ENCODE measurements around the gene SLC35E2B.
"Not testable (repeated sequence)": the region's sequence is repeated elsewhere in the genome, so short reads cannot be mapped to it uniquely, and the experiment has no call there.

The SLC35E2B gene

GRCh38 chr1:1647567-1648241, 44.9 kb downstream of the SLC35E2B start:
- in situ Hi-C loops (cut with HindIII; ENCODE audit: low sequenced_read_pairs): not testable (repeated sequence)

GRCh38 chr1:1646326-1646725, 46.3 kb downstream of the SLC35E2B start:
- in situ Hi-C loops (cut with HindIII; ENCODE audit: low sequenced_read_pairs): not testable (repeated sequence)

DNA sequence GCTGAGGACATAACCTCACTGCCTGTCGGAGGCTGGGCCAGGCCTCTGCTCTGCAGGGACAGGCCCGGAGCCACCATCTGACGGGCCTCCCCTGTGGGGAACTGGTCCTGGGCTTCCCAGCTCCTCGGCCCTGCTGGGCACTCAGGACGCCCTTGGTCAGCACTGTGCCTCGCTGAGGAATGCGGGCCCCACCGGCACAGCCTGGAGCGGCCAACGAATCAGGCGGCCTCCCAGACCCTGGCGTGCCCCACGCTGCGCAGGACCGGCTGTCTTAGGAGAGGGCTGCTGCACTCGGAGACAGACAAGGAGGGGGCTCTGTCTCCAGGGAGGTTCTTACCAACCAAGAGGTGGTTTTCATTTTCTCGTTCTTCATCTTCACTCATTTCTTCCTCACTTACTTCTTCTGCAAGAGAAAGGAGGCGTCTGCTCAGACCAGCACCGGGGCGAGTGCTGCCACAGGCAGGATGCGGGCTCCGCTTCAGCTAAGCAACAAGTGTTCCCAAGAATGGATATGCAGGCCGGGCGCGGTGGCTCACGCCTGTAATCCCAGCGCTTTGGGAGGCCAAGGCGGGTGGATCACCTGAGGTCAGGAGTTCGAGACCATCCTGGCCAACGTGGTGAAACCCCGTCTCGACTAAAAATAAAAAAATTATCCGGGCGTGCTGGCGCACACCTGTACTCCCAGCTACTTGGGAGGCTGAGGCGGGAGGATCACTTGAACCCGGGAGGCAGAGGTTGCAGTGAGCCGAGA, 51.7 kb downstream of the SLC35E2B start:
- in situ Hi-C loops (cut with HindIII; ENCODE audit: low sequenced_read_pairs): not testable (repeated sequence)

DNA sequence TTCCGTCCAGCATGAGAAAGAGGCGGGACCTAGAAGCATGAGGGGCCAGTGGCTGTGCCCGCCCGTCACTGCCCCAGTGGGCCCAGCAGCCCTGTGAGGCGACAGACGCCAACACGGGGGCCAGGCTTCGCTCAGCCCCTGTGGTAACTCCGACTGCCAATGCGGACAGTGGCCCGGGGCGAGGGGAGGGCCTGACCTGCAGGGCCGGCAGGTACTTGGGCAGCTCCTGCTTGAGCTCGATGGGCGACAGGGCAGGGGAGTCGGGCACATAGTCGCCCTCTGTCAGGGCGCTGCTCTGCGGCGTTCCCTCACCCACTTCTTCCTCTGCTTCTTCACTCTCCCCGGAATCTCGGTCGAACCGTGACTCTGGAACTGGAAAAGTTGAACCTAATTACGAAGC, 52.5 kb downstream of the SLC35E2B start:
- in situ Hi-C loops (cut with HindIII; ENCODE audit: low sequenced_read_pairs): not testable (repeated sequence)

DNA sequence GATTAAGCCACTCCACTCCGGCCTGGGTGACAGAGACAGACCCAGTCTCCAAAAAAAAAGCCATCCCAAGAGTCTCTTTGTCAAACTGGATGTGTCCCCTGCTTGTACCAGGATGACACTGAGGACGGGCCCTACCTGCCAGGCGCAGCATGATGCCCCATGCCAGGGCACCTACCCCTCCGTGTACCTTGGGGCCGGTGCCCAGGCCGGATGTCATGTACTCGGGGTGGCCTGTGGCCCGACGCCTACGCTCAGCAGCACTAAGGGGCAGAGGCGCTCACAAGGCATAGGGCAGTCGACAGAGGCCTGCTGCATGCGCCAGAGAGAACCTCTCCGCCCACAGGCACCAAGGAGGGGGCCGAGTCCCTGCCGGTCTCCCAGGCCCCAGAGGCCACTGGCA, 53.2 kb downstream of the SLC35E2B start:
- in situ Hi-C loops (cut with HindIII; ENCODE audit: low sequenced_read_pairs): not testable (repeated sequence)

DNA sequence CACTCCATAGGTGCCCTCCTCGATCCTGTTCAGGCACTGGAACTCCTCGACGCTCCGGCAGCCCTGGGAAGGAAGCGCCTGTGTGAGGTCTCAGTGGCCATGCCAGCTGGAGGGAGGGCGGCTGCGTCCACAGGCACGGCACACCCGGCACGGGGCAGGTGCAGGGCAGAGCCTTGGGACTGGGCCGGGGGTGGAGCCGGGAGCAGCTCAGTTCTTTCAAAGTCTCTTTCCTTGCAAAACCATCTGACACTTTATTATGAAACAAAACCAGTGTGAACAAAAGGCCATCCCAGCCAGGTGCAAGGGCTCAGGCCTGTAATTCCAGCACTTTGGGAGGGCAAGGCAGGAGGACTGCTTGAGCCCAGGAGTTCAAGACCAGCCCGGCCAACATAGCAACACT, 54.1 kb downstream of the SLC35E2B start:
- in situ Hi-C loops (cut with HindIII; ENCODE audit: low sequenced_read_pairs): not testable (repeated sequence)

- in situ Hi-C loops (cut with HindIII; ENCODE audit: low sequenced_read_pairs): not testable (repeated sequence)
Observed at GRCh38 chr1:1637479-1637875, 55.1 kb downstream of the SLC35E2B start.

DNA sequence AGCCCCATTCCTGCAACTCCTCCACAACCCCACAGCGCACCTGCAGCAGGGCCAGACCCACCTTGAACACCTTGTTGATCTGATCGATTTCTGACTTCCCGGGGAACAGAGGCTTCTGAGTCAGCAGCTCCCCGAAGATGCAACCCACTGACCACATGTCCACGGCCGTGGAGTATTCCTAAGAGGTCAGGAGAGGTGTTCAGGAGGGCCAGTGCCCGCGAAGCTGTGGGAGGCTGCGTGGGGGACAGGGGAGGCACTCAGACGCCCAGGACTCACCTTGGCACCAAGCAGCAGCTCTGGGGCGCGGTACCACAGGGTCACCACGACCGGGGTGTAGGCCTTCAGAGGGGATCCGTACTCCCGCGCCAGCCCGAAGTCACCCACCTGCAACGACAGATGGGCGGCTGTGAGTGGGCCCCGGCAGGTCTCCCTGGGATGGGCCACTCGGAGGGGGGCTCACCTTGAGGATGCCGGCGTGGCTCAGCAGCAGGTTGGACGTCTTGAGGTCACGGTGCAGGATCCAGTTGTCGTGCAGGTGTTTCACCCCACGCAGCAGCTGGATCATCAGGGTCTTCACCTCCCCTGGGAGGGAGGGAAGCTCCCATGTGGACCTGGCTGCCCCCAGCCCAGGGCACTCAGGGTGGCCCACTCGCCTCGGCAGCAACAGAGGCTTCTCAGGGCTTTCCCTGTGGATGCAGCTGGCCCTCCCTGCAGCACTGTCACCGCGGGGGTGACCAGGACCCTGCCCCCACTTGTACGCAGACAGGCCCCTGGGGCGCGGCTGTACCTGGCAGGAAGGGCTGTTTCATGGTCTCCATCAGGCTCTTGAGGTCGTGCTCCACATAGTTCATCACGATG, 55.7 kb downstream of the SLC35E2B start:
- in situ Hi-C loops (cut with HindIII; ENCODE audit: low sequenced_read_pairs): not testable (repeated sequence)

- in situ Hi-C loops (cut with HindIII; ENCODE audit: low sequenced_read_pairs): not testable (repeated sequence)
Observed at GRCh38 chr1:1634613-1635012, 58.0 kb downstream of the SLC35E2B start.

DNA sequence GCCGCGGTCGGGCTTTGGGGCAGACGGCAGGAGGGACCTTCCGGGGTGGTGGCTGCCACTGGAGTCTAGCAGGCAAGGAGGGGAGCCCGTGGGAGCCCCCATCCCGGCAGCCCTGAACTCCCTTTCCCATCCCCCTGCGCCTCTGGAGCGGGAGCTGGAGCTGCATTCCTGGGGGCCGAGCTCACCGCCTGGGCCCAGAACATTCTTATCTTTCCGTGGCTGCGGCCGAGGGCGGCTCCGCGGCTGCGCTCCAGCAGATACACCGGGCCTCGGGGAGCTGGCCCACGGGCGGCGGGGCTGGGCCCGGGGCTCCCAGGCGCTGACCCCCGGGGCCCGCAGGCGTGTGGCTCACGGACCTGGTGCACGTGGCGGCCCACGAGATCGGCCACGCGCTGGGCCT, 59.2 kb downstream of the SLC35E2B start:
- in situ Hi-C loops (cut with HindIII; ENCODE audit: low sequenced_read_pairs): not testable (repeated sequence)

- in situ Hi-C loops (cut with HindIII; ENCODE audit: low sequenced_read_pairs): no loop called here
Observed at GRCh38 chr1:1631782-1632420, 60.7 kb downstream of the SLC35E2B start, which contains the start of gene MMP23B. TSS of gene MMP23B (plus strand) at chr1:1632173. CDS start at chr1:1632219, 46 bp downstream.

- in situ Hi-C loops (cut with HindIII; ENCODE audit: low sequenced_read_pairs): no loop called here
Observed at GRCh38 chr1:1630965-1631781, 61.4 kb downstream of the SLC35E2B start.

GRCh38 chr1:1630191-1630964, 62.2 kb downstream of the SLC35E2B start:
- in situ Hi-C loops (cut with HindIII; ENCODE audit: low sequenced_read_pairs): no loop called here

DNA sequence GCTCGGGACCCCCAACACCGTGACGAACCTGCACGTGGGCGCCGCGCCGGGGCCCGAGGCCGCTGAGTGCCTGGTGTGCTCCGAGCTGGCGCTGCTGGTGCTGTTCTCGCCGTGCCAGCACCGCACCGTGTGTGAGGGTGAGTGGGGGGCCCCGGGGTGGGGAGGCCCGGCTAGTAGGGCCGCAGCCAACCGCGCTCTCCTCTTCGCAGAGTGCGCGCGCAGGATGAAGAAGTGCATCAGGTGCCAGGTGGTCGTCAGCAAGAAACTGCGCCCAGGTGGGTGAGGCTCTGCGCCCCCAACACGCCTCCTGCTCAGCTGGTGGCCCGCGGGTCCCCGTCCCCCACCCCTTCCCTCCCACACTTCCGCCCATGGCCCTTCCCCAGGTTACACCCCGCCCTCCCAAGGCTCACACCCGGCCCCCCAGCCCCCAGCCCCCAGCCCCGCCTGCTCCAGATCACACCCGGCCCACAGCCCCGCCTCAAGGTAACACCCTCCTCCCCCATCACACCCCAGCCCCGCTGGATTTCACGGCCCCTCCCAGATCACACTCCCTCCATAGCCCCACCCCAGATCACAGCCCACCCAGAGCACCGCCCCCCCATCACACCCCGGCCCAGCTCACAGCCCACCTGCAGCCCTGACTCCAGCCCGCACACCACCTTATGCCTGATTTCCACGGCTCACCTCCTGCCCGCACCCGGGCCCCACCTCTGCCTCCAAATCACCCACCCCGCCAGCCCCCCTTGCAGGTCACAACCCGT, 63.0 kb downstream of the SLC35E2B start:
- in situ Hi-C loops (cut with HindIII; ENCODE audit: low sequenced_read_pairs): no loop called here

- in situ Hi-C loops (cut with HindIII; ENCODE audit: low sequenced_read_pairs): no loop called here
Observed at GRCh38 chr1:1628754-1629429, 63.7 kb downstream of the SLC35E2B start.

GRCh38 chr1:1627829-1628753, 64.5 kb downstream of the SLC35E2B start:
- in situ Hi-C loops (cut with HindIII; ENCODE audit: low sequenced_read_pairs): no loop called here

- in situ Hi-C loops (cut with HindIII; ENCODE audit: low sequenced_read_pairs): no loop called here
Observed at GRCh38 chr1:1627261-1627828, 65.2 kb downstream of the SLC35E2B start.
